ENCODE data around the gene LSS. TPM values are rescaled to one million over a fixed set of nuclear protein-coding genes. Genes with fewer than 3 reads are reported as not detected.

LSS gene
- polyA plus RNA-seq, 1 donor from 2014 or later: 101 TPM

DNA sequence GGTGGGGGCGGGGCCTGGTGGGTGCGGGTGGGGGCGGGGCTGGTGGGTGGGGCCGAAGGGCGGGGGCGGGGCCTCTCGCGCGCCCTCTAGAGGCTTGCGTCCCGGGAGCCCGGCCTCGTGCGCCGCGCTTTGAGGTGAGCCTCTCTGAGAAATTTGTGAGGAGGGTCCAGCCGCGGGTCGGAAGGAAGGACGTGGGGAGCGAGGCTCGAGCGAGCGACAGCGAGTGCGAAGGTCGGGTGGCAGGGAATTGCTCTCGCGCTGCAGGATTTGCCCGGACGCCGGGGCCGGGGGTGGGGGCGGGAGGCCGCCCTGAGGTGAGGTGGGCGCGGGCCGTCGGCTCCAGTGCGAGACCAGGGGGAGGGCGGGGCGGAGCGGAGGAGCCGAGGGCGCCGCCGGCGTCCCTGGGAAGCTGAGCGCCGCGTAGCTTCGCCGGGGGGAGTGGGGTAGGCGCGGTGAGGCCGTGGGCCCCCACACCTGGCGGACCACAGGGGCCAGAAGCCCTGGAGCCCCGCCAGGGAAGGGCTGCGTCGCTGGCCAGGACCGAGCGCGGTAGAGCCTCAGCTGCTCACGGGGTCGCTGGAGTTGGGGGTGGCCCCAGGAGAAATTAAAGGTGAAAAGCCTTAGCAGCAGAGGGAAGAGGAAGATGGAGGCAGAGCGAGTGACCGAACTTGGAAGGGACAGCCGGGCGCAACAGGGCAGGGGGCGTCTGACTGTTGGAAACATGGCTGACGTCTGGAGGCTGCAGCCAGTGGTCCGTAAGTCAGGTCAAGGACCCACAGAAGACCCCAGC lies 754 bp upstream of the LSS start:
- Histone ChIP-seq H3K9me2 (ENCODE audit: insufficient read depth, low read length) (no peaks in the 10 kb centered on the region), H3K27me3 (ENCODE audit: insufficient read depth, low read depth, low read length) (no peaks in the 10 kb centered on the region), H2AFZ (ENCODE audit: low read depth, low read length) (peak overlapping the region; percentile 56), H3K4me3 (ENCODE audit: low read length) (peak overlapping the region; percentile 78), H3K9me3 (ENCODE audit: low read length) (no peaks in the 10 kb centered on the region), H3K36me3 (ENCODE audit: insufficient read depth, low read length) (peaks cover 20% of the 10 kb centered on the region), H3K4me2 (ENCODE audit: low read length) (peak overlapping the region; percentile 33), H4K20me1 (ENCODE audit: insufficient read depth) (no peaks in the 10 kb centered on the region), H3K9ac (ENCODE audit: low read length) (peak overlapping the region; percentile 69), H3F3A (ENCODE audit: insufficient read depth, low read length, poor library complexity, severe bottlenecking) (no peaks in the 10 kb centered on the region), H3K79me2 (replicated peaks; ENCODE audit: insufficient read depth, low read length) (peaks cover 38% of the 10 kb centered on the region), H3K27ac (ENCODE audit: low read length) (peak overlapping the region; percentile 68)
- TF ChIP-seq MXI1 (conservative IDR thresholded peaks at IDR 0.05; ENCODE audit: poor library complexity, severe bottlenecking): peak; percentile 49
- TF ChIP-seq, protein P1, sequence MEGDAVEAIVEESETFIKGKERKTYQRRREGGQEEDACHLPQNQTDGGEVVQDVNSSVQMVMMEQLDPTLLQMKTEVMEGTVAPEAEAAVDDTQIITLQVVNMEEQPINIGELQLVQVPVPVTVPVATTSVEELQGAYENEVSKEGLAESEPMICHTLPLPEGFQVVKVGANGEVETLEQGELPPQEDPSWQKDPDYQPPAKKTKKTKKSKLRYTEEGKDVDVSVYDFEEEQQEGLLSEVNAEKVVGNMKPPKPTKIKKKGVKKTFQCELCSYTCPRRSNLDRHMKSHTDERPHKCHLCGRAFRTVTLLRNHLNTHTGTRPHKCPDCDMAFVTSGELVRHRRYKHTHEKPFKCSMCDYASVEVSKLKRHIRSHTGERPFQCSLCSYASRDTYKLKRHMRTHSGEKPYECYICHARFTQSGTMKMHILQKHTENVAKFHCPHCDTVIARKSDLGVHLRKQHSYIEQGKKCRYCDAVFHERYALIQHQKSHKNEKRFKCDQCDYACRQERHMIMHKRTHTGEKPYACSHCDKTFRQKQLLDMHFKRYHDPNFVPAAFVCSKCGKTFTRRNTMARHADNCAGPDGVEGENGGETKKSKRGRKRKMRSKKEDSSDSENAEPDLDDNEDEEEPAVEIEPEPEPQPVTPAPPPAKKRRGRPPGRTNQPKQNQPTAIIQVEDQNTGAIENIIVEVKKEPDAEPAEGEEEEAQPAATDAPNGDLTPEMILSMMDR (IDR thresholded peaks at IDR 0.05; ENCODE audit: poor library complexity, severe bottlenecking): peak; percentile 59
- TF ChIP-seq POLR2AphosphoS5 (IDR thresholded peaks at IDR 0.05): peak; percentile 49
- TF ChIP-seq, protein P2, sequence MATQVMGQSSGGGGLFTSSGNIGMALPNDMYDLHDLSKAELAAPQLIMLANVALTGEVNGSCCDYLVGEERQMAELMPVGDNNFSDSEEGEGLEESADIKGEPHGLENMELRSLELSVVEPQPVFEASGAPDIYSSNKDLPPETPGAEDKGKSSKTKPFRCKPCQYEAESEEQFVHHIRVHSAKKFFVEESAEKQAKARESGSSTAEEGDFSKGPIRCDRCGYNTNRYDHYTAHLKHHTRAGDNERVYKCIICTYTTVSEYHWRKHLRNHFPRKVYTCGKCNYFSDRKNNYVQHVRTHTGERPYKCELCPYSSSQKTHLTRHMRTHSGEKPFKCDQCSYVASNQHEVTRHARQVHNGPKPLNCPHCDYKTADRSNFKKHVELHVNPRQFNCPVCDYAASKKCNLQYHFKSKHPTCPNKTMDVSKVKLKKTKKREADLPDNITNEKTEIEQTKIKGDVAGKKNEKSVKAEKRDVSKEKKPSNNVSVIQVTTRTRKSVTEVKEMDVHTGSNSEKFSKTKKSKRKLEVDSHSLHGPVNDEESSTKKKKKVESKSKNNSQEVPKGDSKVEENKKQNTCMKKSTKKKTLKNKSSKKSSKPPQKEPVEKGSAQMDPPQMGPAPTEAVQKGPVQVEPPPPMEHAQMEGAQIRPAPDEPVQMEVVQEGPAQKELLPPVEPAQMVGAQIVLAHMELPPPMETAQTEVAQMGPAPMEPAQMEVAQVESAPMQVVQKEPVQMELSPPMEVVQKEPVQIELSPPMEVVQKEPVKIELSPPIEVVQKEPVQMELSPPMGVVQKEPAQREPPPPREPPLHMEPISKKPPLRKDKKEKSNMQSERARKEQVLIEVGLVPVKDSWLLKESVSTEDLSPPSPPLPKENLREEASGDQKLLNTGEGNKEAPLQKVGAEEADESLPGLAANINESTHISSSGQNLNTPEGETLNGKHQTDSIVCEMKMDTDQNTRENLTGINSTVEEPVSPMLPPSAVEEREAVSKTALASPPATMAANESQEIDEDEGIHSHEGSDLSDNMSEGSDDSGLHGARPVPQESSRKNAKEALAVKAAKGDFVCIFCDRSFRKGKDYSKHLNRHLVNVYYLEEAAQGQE (IDR thresholded peaks at IDR 0.05; ENCODE audit: borderline replicate concordance): no peak
- TF ChIP-seq TAF1 (IDR thresholded peaks at IDR 0.05; ENCODE audit: low read depth): peak; percentile 14
- TF ChIP-seq SMC3 (conservative IDR thresholded peaks at IDR 0.05; ENCODE audit: poor library complexity): no peak

DNA sequence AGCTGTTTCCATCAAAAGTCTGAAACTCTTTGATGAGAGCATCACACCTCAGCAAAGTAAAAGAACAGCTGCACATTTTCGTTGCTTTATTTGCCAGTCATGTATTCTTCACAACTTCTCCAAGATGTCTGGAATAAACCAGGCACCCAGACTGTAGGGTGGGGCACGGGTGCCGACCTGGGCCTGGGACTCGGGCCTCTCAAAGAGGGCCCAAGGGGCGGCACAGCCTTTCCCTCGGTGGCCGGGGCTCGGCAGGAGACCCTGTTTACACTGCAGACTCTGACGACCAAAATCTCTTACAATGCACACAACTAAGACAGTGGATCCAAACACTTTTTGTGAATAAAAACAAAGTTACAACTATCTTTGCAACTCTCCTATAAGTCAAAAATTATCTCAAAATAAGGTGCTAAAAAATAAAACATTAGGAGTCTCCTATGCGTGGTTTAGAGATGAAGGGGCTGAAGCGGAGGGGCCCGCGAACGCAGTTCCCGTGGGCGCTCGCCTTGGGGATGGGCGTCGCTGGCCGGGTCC lies 696 bp downstream of the LSS start:
- Histone ChIP-seq H3K4me3 (ENCODE audit: low read length) (peak overlapping the region; percentile 99), H4K20me1 (ENCODE audit: insufficient read depth) (no peaks in the 10 kb centered on the region), H3F3A (ENCODE audit: insufficient read depth, low read length, poor library complexity, severe bottlenecking) (no peaks in the 10 kb centered on the region), H3K4me2 (ENCODE audit: low read length) (peak overlapping the region; percentile 81), H3K27ac (ENCODE audit: low read length) (peak overlapping the region; percentile 70), H3K9me2 (ENCODE audit: insufficient read depth, low read length) (no peaks in the 10 kb centered on the region), H2AFZ (ENCODE audit: low read depth, low read length) (no peak overlapping the region), H3K27me3 (ENCODE audit: insufficient read depth, low read depth, low read length) (no peaks in the 10 kb centered on the region), H3K9me3 (ENCODE audit: low read length) (no peaks in the 10 kb centered on the region), H3K79me2 (replicated peaks; ENCODE audit: insufficient read depth, low read length) (peaks cover 44% of the 10 kb centered on the region), H3K9ac (ENCODE audit: low read length) (peak overlapping the region; percentile 78), H3K36me3 (ENCODE audit: insufficient read depth, low read length) (peaks cover 10% of the 10 kb centered on the region)
- TF ChIP-seq SMC3 (conservative IDR thresholded peaks at IDR 0.05; ENCODE audit: poor library complexity): no peak
- peak; percentile 11 for TF ChIP-seq RAD21 (conservative IDR thresholded peaks at IDR 0.05)

All from neural cell (in vitro differentiated cells).